Heart left ventricle (tissue), 13 donors: ENCODE results near the gene KRT77.

Source experiments
- CTCF ChIP-seq, 12 donors: fragments of 200-600 bp; sonication (generic) in 4 of 12; IDR thresholded peaks; one replicate each; pipeline versions ENCODE4 v1.5.0 to v1.8.0; 2018 to 2022; ENCODE audit warnings: antibody characterized with exemption in 12 of 12, mild to moderate bottlenecking in 5 of 12
- POLR2A ChIP-seq, 2 donors: fragments of 450-650 bp; IDR thresholded peaks; one replicate each; pipeline ENCODE4 v1.6.1; 2017; ENCODE audit warnings: antibody characterized with exemption in 2 of 2, mild to moderate bottlenecking in 2 of 2, moderate library complexity in 2 of 2
- donor health status: ischemic (EF 13 %, LVEDD 7.1; RV severe dilation, severe dysfunction).
- donor health status: DM: no; HTN: yes; CAD: no.
- donor health status: DM: no; HTN: no; CAD: no.
- donor health status: ischemic (EF 25% LVEDD 6.9; RV normal size, moderate dysfunction).
- donor health status: ischemic (EF 25% LVEDD 5.7; RV mildly dilated, moderate dysfunction).
- donor health status: ischemic (EF 35%, LVEDD 5.7; RV mildly dilated, moderate dysfunction).
- donor health status: nonischemic (EF 11% LVEDD 7.7; RV severe dilation, severe dysfunction).
- donor health status: DM: yes; HTN: yes; CAD: no.
- donor health status: PGD.
- donor health status: ischemic (EF 29% LVEDD 5.4; RV normal size, mild dysfunction).
- donor health status: nonischemic (EF 23%, LVEDD 6.1; RV moderate dilation, normal function).

GRCh38 chr12:52745554-52745953, 42.2 kb upstream of the KRT77 start:
- TF ChIP-seq CTCF (IDR thresholded peaks at IDR 0.05) = no peak
- TF ChIP-seq POLR2A (IDR thresholded peaks at IDR 0.05) = no peak
